Measurements from ENCODE around the gene HDDC2.

The HDDC2 gene

DNA sequence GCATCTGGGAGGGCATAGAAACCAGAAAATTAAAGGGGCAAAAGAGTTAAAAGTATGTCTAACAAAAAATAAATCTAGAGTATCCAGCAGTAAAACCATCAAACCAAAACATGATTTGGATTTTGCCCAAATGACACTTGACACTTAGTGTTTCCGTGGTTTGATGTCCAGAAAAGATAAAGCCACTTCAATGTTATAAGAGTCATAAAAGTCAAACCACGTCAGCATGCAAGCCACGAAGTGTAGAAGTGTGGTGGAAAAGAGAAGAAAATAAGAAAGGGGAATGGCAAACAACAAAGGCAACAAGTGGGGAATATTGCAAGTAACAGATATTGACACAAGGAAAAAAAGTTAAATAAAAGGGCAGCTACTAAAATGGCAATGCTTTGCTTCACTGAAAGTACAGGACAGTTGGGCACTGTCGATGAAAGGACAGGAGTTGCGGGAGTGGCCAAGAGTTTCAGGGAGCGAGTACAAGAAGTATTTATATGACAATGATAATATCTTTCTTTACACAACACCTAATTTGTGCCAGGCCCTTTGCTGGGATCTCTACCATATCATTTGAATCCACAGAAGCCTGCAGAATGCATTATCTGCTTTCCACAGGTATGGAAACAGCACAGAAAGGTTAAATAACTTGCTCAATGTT is 6.3 kb upstream of the HDDC2 start:
- no peak overlapping the region for H3K9ac ChIP-seq (ENCODE audit: low read length)
- no peaks in the 10 kb centered on the region for H3K9me3 ChIP-seq (ENCODE audit: insufficient read depth, low read length)
- no peaks in the 10 kb centered on the region for H3K9me2 ChIP-seq (replicated peaks; ENCODE audit: insufficient read depth, low read length)
- H3K27me3 ChIP-seq (ENCODE audit: low read length), result no peaks in the 10 kb centered on the region
- no peak overlapping the region for H2AFZ ChIP-seq (ENCODE audit: low read depth, low read length, severe bottlenecking)
- H4K20me1 ChIP-seq (ENCODE audit: low read depth, low read length), result no peaks in the 10 kb centered on the region
- no peak overlapping the region for H3K4me3 ChIP-seq (ENCODE audit: insufficient read depth, low read length, poor library complexity, severe bottlenecking)
- no peak overlapping the region for H3K27ac ChIP-seq (ENCODE audit: low read depth, low read length)
- H3K36me3 ChIP-seq (ENCODE audit: low read length), result no peaks in the 10 kb centered on the region
- H3K79me2 ChIP-seq (ENCODE audit: insufficient read depth, low read length), result no peaks in the 10 kb centered on the region
- TF ChIP-seq EZH2phosphoT487 (conservative IDR thresholded peaks at IDR 0.05; ENCODE audit: low read length), result no peak
- TF ChIP-seq, protein P1, sequence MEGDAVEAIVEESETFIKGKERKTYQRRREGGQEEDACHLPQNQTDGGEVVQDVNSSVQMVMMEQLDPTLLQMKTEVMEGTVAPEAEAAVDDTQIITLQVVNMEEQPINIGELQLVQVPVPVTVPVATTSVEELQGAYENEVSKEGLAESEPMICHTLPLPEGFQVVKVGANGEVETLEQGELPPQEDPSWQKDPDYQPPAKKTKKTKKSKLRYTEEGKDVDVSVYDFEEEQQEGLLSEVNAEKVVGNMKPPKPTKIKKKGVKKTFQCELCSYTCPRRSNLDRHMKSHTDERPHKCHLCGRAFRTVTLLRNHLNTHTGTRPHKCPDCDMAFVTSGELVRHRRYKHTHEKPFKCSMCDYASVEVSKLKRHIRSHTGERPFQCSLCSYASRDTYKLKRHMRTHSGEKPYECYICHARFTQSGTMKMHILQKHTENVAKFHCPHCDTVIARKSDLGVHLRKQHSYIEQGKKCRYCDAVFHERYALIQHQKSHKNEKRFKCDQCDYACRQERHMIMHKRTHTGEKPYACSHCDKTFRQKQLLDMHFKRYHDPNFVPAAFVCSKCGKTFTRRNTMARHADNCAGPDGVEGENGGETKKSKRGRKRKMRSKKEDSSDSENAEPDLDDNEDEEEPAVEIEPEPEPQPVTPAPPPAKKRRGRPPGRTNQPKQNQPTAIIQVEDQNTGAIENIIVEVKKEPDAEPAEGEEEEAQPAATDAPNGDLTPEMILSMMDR (IDR thresholded peaks at IDR 0.05; ENCODE audit: insufficient read depth, low read length, poor library complexity, severe bottlenecking), result no peak
- H3F3A ChIP-seq (ENCODE audit: insufficient read depth), result peaks cover under 1% of the 10 kb centered on the region; the same call in 1 of the 2 replicates
- no peak overlapping the region for H3K4me2 ChIP-seq (ENCODE audit: low read depth, low read length, poor library complexity, severe bottlenecking)

DNA sequence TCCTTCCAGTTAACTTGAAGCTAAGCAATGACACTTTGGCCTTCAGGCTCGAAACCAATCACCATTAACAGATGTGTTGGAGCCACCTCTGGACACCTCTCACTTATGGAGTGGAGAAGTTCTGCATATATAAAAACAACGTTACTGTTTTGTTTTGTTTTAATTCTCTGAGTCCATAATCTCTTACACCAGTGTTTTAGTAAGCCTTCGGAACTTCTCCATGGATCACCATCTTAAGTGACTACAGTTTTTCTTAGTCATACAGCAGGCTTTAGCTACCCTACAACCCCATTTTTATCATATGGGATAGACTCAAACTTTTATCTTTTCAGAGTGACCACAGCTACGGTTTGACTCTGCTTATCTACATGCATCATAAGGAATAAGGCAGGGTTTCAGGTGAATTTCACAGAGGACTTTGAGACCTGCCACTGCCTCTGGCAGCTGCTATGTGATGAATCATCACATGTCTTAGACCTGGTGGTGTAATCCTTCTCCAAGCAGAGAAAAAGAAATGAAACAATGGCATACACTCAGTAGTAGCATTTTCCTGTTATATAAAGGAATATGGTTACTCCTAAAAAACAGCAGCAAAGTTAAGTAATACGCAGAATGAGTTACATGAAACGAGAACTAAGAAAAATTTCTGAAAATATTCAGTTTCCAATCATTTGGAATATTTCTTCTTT is 5.5 kb upstream of the HDDC2 start:
- Histone ChIP-seq H3K36me3 (ENCODE audit: low read length) (no peaks in the 10 kb centered on the region), H3K9me3 (ENCODE audit: insufficient read depth, low read length) (no peaks in the 10 kb centered on the region), H3K27me3 (ENCODE audit: low read length) (no peaks in the 10 kb centered on the region), H3K9me2 (replicated peaks; ENCODE audit: insufficient read depth, low read length) (no peaks in the 10 kb centered on the region), H3K9ac (ENCODE audit: low read length) (no peak overlapping the region), H3F3A (ENCODE audit: insufficient read depth) (peaks cover 9% of the 10 kb centered on the region), H3K4me3 (ENCODE audit: insufficient read depth, low read length, poor library complexity, severe bottlenecking) (no peak overlapping the region), H4K20me1 (ENCODE audit: low read depth, low read length) (no peaks in the 10 kb centered on the region), H3K79me2 (ENCODE audit: insufficient read depth, low read length) (no peaks in the 10 kb centered on the region), H2AFZ (ENCODE audit: low read depth, low read length, severe bottlenecking) (no peak overlapping the region), H3K4me2 (ENCODE audit: low read depth, low read length, poor library complexity, severe bottlenecking) (no peak overlapping the region), H3K27ac (ENCODE audit: low read depth, low read length) (no peak overlapping the region)
- TF ChIP-seq, protein P1 (IDR thresholded peaks at IDR 0.05; ENCODE audit: insufficient read depth, low read length, poor library complexity, severe bottlenecking), result no peak
- TF ChIP-seq EZH2phosphoT487 (conservative IDR thresholded peaks at IDR 0.05; ENCODE audit: low read length), result no peak

DNA sequence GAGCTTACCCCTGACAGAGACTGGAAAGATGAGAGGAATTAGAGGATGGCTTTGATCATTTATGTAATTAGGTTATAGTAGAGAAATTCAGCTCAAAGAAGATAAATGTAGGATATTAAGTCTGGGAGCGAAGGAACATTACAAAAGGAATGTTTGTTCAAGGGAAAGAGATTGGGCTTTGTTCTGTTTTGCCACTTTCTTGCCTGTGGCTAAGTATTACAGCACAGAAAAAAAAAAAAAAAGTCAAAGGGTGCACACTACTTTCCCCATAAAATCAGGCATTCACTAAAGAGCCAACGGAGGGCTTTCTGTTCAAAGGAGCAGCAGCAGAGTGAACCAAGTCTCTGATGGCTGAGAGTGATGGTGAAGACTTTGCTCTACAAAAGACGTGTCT is 5.0 kb upstream of the HDDC2 start:
- H2AFZ ChIP-seq (ENCODE audit: low read depth, low read length, severe bottlenecking), result no peak overlapping the region
- TF ChIP-seq, protein P1 (IDR thresholded peaks at IDR 0.05; ENCODE audit: insufficient read depth, low read length, poor library complexity, severe bottlenecking), result no peak
- no peaks in the 10 kb centered on the region for H4K20me1 ChIP-seq (ENCODE audit: low read depth, low read length)
- H3K27ac ChIP-seq (ENCODE audit: low read depth, low read length), result no peak overlapping the region
- no peaks in the 10 kb centered on the region for H3K9me3 ChIP-seq (ENCODE audit: insufficient read depth, low read length)
- no peak overlapping the region for H3K4me2 ChIP-seq (ENCODE audit: low read depth, low read length, poor library complexity, severe bottlenecking)
- H3K4me3 ChIP-seq (ENCODE audit: insufficient read depth, low read length, poor library complexity, severe bottlenecking), result no peak overlapping the region
- no peaks in the 10 kb centered on the region for H3K36me3 ChIP-seq (ENCODE audit: low read length)
- no peaks in the 10 kb centered on the region for H3K79me2 ChIP-seq (ENCODE audit: insufficient read depth, low read length)
- no peak overlapping the region for H3K9ac ChIP-seq (ENCODE audit: low read length)
- no peaks in the 10 kb centered on the region for H3K27me3 ChIP-seq (ENCODE audit: low read length)
- H3K9me2 ChIP-seq (replicated peaks; ENCODE audit: insufficient read depth, low read length), result no peaks in the 10 kb centered on the region
- H3F3A ChIP-seq (ENCODE audit: insufficient read depth), result peaks cover 14% of the 10 kb centered on the region

All from SU-DHL-6 (cell line).